Uterine smooth muscle cell (primary cell): ENCODE results near the gene UQCRH. TPM values are rescaled to one million over a fixed set of nuclear protein-coding genes. Genes with fewer than 3 reads are reported as not detected.

Source experiments
- total RNA-seq: library from RNA; depleted of rRNA; stranded (reverse); fragments of >200 nt; gene quantifications from 2 replicates; pipeline ENCODE4 v1.2.3, GENCODE V29; 2014

Gene UQCRH
- total RNA-seq: 508 and 626 TPM in 2 replicates

DNA sequence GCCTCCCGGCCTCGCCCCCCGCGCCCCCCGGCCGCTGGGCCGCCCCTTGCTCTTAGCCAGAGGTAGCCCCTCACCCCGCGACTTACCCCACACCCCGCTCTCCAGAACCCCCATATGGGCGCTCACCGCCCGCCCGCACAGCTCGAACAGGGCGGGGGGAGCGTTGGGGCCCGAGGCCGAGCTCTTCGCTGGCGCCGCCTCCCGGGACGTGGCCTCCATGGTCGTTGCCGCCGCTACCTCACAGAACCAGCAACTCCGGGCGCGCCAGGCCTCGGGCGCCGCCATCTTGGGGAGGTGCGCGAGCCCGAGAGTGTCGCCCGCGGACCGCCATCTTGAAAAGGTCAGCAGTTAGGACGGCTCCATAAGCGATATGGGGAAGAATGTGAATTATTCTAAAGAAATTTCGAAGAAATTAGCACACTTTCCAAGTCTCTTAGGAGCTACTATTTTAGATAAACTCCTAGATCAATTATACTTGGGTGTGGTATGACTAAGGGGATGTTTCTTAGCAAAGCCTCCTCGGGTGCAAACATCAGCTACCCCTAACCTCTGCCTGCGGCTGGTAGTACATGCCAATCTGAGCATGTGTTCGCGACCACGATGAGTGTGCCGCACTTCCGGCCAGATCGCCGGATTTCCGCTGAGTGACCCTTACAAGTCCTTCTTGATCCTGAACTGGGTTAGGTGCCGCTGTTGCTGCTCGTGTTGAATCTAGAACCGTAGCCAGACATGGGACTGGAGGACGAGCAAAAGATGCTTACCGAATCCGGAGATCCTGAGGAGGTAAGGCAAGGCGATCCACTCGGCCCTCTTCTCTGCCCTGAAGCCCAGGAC is at the start of gene UQCRH, which contains the start of gene LRRC41:
UQCRH (plus strand) TSS at position 661 of the 834 bp plus-strand sequence; CDS start at position 730, 69 bp downstream.
LRRC41 (minus strand) TSS at position 579 of the 834 bp plus-strand sequence; CDS start at position 285, 294 bp downstream.

DNA sequence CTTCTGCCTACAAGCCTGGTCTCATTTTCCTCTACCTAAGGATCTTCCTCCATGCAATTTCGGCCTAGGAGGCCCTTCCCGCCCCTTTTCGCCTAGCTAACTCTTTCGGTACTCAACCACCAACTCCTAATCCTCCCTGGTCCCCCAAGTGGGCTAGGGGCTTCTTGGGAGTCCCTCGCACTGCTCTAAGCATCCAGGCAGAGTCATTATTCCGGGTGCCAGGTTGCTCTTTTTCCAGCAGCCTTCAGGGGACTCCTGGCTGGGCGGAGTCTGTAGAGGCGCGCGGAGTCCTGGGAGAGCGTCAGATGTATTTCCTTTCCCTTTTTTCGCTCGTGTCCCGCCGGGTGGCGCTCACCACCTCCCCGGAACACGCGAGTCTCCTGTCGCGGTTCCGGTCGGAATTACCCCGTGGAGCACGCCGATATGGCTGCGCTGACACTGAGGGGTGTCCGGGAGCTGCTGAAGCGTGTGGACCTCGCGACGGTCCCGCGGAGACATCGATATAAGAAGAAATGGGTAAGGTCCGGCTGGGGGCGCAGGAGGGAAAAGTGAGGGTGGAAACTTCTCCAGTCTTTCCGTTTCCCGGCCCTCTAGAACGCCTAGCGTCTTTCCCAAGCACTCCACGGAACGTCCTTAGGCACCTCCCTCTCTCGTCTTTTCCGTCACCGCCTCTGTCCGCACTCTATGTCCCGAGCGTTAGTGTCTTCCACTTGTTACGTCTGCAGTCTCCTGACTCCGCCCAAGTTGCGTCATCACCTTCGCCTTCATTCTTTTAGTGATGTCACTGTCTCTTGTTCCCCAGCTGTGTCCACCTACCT is 37.1 kb downstream of the UQCRH start, which contains the start of gene NSUN4:
NSUN4 (plus strand) TSS at position 404 of the 818 bp plus-strand sequence; CDS start at position 424, 20 bp downstream.

Other genes with a start within 250 kb of the UQCRH start
- gene PIK3R3, start 171.1 kb upstream of the UQCRH start, total RNA-seq: 1.4 and 3.9 TPM in 2 replicates
- gene TSPAN1, start 128.6 kb upstream of the UQCRH start, total RNA-seq: 0.22 and 0.25 TPM in 2 replicates
- gene P3R3URF, start 127.2 kb upstream of the UQCRH start, total RNA-seq: not detected in 2 replicates
- gene POMGNT1, start 105.3 kb upstream of the UQCRH start, total RNA-seq: 60.0 and 66.7 TPM in 2 replicates
- 5.1 and 6.8 TPM in 2 replicates for gene LURAP1, start 100.4 kb upstream of the UQCRH start, total RNA-seq
- 3.6 and 11.1 TPM in 2 replicates for gene RAD54L, start 55.9 kb upstream of the UQCRH start, total RNA-seq
- gene LRRC41, start 82 bp upstream of the UQCRH start, total RNA-seq: 82.4 and 86.3 TPM in 2 replicates
- 13.1 and 17.9 TPM in 2 replicates for gene NSUN4, start 37.1 kb downstream of the UQCRH start, total RNA-seq
- gene FAAH, start 90.6 kb downstream of the UQCRH start, total RNA-seq: 1.00 and 1.7 TPM in 2 replicates
- gene DMBX1, start 186.1 kb downstream of the UQCRH start, total RNA-seq: not detected in 2 replicates
- gene KNCN, start 247.9 kb downstream of the UQCRH start, total RNA-seq: not detected in 2 replicates